ENCODE results near the gene TNMD. TPM values are rescaled to one million over a fixed set of nuclear protein-coding genes. Genes with fewer than 3 reads are reported as not detected.
"Not testable (repeated sequence)": the region's sequence is repeated elsewhere in the genome, so short reads cannot be mapped to it uniquely, and the experiment has no call there.

Gene TNMD
- not detected for total RNA-seq (2013)
- polyA plus RNA-seq (not detected), polyA minus RNA-seq (not detected in 2 replicates), total RNA-seq (0 to 0.60 (median 0.03) reads per million in 11 experiments)

- Histone ChIP-seq H3K4me1 (ENCODE audit: control insufficient read depth in 1 of 2, insufficient read depth in 2 of 2, low read length in 2 of 2) (no peaks in the 10 kb centered on the region), H3K27me3 (ENCODE audit: control insufficient read depth in 2 of 2, insufficient read depth in 2 of 2, low read length in 2 of 2) (peaks cover 15 to 17% of the 10 kb centered on the region in 2 donors), H3K4me3 (replicated peaks in 1 of 3; ENCODE audit: low read depth in 2 of 3, low read length in 3 of 3) (no peak within 1 kb of the TSS), H3K4me2 (replicated peaks; ENCODE audit: extremely low read depth, low read length, poor library complexity, severe bottlenecking) (no peak within 1 kb of the TSS), H3K9me3 (replicated peaks in 1 of 2; ENCODE audit: control insufficient read depth in 1 of 2, insufficient read depth in 1 of 2, low read length in 2 of 2) (no peaks in the 10 kb centered on the region), H3K36me3 (replicated peaks in 1 of 2; ENCODE audit: control insufficient read depth in 1 of 2, insufficient read depth in 2 of 2, low read length in 2 of 2) (no peaks in the 10 kb centered on the region), H3K27ac (ENCODE audit: low read depth in 1 of 2, low read length in 2 of 2) (no peak within 1 kb of the TSS), H3K79me2 (ENCODE audit: insufficient read depth, low read length) (no peaks in the 10 kb centered on the region), H4K20me1 (ENCODE audit: insufficient read depth, low read length) (no peaks in the 10 kb centered on the region), H3K9ac (ENCODE audit: insufficient read depth, low read length, poor library complexity, severe bottlenecking) (no peak within 1 kb of the TSS), H2AFZ (ENCODE audit: insufficient read depth, low read depth, low read length, poor library complexity, severe bottlenecking) (no peak within 1 kb of the TSS)
- no peak for TF ChIP-seq CTCF (IDR thresholded peaks at IDR 0.05)
- Mint-ChIP-seq H3K9me3 (peaks cover 0 to 2% (median 0%) of the 10 kb centered on the region in 7 donors), H3K36me3 (no peaks in the 10 kb centered on the region), H3K4me3 (no peak within 1 kb of the TSS), H3K27ac (no peak within 1 kb of the TSS), H3K4me1 (no peaks in the 10 kb centered on the region), H3K27me3 (ENCODE audit: low read depth in 3 of 3) (peaks cover 16 to 37% (median 23%) of the 10 kb centered on the region in 3 donors)
- WGBS (ENCODE audit: insufficient coverage) = no CpG with 5 or more reads among the region's 2 CpGs
- DNase-seq = no peak
- intact Hi-C loops (cut with micrococcal nuclease) = no loop called here
Observed at GRCh38 chrX:100584611-100585010, at the start of gene TNMD. TSS of gene TNMD (plus strand) at chrX:100584936. CDS start at chrX:100585019, 83 bp downstream.

- H3K27me3 ChIP-seq (ENCODE audit: control insufficient read depth in 2 of 2, insufficient read depth in 2 of 2, low read length in 2 of 2); H3K36me3 Mint-ChIP-seq; H3K9ac ChIP-seq (ENCODE audit: insufficient read depth, low read length, poor library complexity, severe bottlenecking); H3K27ac ChIP-seq (ENCODE audit: low read depth in 1 of 2, low read length in 2 of 2); H3K27ac Mint-ChIP-seq; H3K4me3 Mint-ChIP-seq; H3K4me2 ChIP-seq (replicated peaks; ENCODE audit: extremely low read depth, low read length, poor library complexity, severe bottlenecking); H3K4me3 ChIP-seq (replicated peaks in 1 of 3; ENCODE audit: low read depth in 2 of 3, low read length in 3 of 3); DNase-seq; H3K9me3 ChIP-seq (replicated peaks in 1 of 2; ENCODE audit: control insufficient read depth in 1 of 2, insufficient read depth in 1 of 2, low read length in 2 of 2); H2AFZ ChIP-seq (ENCODE audit: insufficient read depth, low read depth, low read length, poor library complexity, severe bottlenecking); H3K4me1 Mint-ChIP-seq; H4K20me1 ChIP-seq (ENCODE audit: insufficient read depth, low read length); H3K36me3 ChIP-seq (replicated peaks in 1 of 2; ENCODE audit: control insufficient read depth in 1 of 2, insufficient read depth in 2 of 2, low read length in 2 of 2); H3K79me2 ChIP-seq (ENCODE audit: insufficient read depth, low read length); intact Hi-C loops (cut with micrococcal nuclease); H3K27me3 Mint-ChIP-seq (ENCODE audit: low read depth in 3 of 3); H3K9me3 Mint-ChIP-seq; H3K4me1 ChIP-seq (ENCODE audit: control insufficient read depth in 1 of 2, insufficient read depth in 2 of 2, low read length in 2 of 2): not testable (repeated sequence)
- WGBS (ENCODE audit: insufficient coverage) = no CpG with 5 or more reads among the region's 7 CpGs
Observed at GRCh38 chrX:100565534-100565933, 19.2 kb upstream of the TNMD start.

Measured in CD14-positive monocyte (primary cell).